MM.1S (cell line): ENCODE measurements around the gene PARD3.

ENCODE experiments used
- DNase-seq: peaks from one replicate; pipeline ENCODE4 v3.0.0-alpha.2; 2015
- H2AFZ ChIP-seq: fragments of 300-600 bp; sonication (generic); 2 replicates; pipeline ENCODE4 v1.6.0; 2016; ENCODE audit warnings: antibody characterized with exemption, low read length
- H3F3A ChIP-seq: fragments of 300-600 bp; sonication (generic); 2 replicates; pipeline ENCODE4 v1.6.1; 2016; ENCODE audit warnings: mild to moderate bottlenecking, antibody characterized with exemption, low read length, moderate library complexity, mixed read lengths; ENCODE audit not compliant: insufficient read depth
- H3K27ac ChIP-seq: fragments of 300-600 bp; sonication (generic); 2 replicates; pipeline ENCODE4 v1.5.1; 2016; ENCODE audit warnings: mild to moderate bottlenecking, low read length
- H3K27me3 ChIP-seq: fragments of 300-600 bp; sonication (generic); replicated peaks from 2 replicates; pipeline ENCODE4 v1.6.0; 2016; ENCODE audit warnings: low read length; ENCODE audit not compliant: insufficient read depth
- H3K36me3 ChIP-seq: fragments of 300-600 bp; sonication (generic); replicated peaks from 2 replicates; pipeline ENCODE4 v1.6.1; 2016; ENCODE audit warnings: mild to moderate bottlenecking, low read length, mixed read lengths; ENCODE audit not compliant: insufficient read depth
- H3K4me1 ChIP-seq: fragments of 300-600 bp; sonication (generic); 2 replicates; pipeline ENCODE4 v1.6.1; 2016; ENCODE audit warnings: low read length, mixed read lengths
- H3K4me2 ChIP-seq: fragments of 300-600 bp; sonication (generic); 2 replicates; pipeline ENCODE4 v1.6.0; 2016; ENCODE audit warnings: low read depth, low read length
- H3K4me3 ChIP-seq: fragments of 300-600 bp; sonication (generic); 2 replicates; pipeline ENCODE4 v1.5.1; 2016; ENCODE audit warnings: low read length, mixed read lengths
- H3K79me2 ChIP-seq: fragments of 300-600 bp; sonication (generic); 2 replicates; pipeline ENCODE4 v1.6.1; 2016; ENCODE audit warnings: mixed run types, low read length, mixed read lengths
- H3K9ac ChIP-seq: fragments of 300-600 bp; sonication (generic); 2 replicates; pipeline ENCODE4 v1.6.1; 2016; ENCODE audit warnings: low read length, mixed read lengths
- H3K9me2 ChIP-seq: fragments of 300-600 bp; sonication (generic); replicated peaks from 2 replicates; pipeline ENCODE4 v1.6.1; 2016; ENCODE audit warnings: mild to moderate bottlenecking, low read length, mixed read lengths; ENCODE audit not compliant: insufficient read depth
- H3K9me3 ChIP-seq: fragments of 300-600 bp; sonication (generic); replicated peaks from 2 replicates; pipeline ENCODE4 v1.6.1; 2016; ENCODE audit warnings: mild to moderate bottlenecking, low read length, mixed read lengths; ENCODE audit not compliant: insufficient read depth
- H4K20me1 ChIP-seq: fragments of 300-600 bp; sonication (generic); 2 replicates; pipeline ENCODE4 v1.6.1; 2016; ENCODE audit warnings: mild to moderate bottlenecking, low read length, moderate library complexity, mixed read lengths; ENCODE audit not compliant: insufficient read depth
- EZH2 ChIP-seq: fragments of 300-600 bp; sonication (generic); optimal IDR thresholded peaks from 2 replicates; pipeline ENCODE3; 2017; ENCODE audit warnings: low read depth, mild to moderate bottlenecking, antibody characterized with exemption, low read length, mixed read lengths
- EZH2phosphoT487 ChIP-seq: fragments of 300-600 bp; sonication (generic); IDR thresholded peaks from 2 replicates; pipeline ENCODE4 v1.6.1; 2018; ENCODE audit warnings: antibody characterized with exemption, low read length
- TF ChIP-seq, protein P1 (sequence below): fragments of 300-600 bp; sonication (generic); IDR thresholded peaks from 2 replicates; pipeline ENCODE4 v1.5.1; 2016; ENCODE audit warnings: antibody characterized with exemption, low read length, mixed read lengths

PARD3 gene

DNA sequence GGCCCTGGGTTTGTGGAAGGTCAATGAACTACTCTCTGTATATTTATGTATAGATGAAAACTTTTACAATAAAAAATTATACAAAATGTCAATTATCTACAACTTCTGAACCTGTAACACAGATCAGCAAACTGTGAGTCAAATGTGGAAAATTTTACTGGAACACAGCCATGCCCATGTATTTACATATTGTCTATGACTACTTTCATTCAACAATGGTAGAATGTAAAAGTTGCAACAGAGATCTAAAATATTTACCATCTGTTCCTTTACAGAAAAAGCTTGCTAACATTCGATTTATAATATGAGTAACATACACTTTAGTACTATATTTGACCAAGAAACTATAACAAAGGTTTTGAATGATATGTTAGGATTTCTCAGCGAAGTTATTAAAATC lies 481.6 kb downstream of the PARD3 start:
- Histone ChIP-seq H3K27ac (no peak overlapping the region), H3K4me1 (no peaks in the 10 kb centered on the region)
- no peak for DNase-seq

DNA sequence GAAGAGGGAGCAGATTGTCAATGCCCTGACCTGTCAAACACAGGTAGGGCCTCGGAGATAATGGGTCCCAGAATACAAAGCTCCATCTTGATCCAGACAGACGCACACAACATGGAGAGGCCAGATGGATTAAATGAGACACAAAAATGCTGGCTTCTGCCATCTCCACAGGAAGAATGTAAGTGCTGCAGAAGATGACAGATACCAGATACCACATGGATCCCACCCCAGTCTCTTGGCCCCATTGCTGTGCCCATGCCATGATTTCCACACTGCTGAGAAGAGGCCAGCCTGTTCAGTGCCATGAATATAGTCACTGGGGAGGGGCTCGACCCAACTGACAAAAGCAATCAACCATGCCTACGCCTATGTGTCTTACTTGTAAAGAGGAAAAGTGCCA lies 487.9 kb downstream of the PARD3 start:
- no peaks in the 10 kb centered on the region for H3K9me2 ChIP-seq
- H2AFZ ChIP-seq, result no peak overlapping the region
- no peaks in the 10 kb centered on the region; the same call in 1 of the 2 replicates for H3K36me3 ChIP-seq
- H3K27ac ChIP-seq, result no peak overlapping the region
- H3K4me3 ChIP-seq, result no peak overlapping the region
- peaks cover 6% of the 10 kb centered on the region; the same call in 1 of the 2 replicates for H3K4me1 ChIP-seq
- H4K20me1 ChIP-seq, result no peaks in the 10 kb centered on the region
- DNase-seq, result no peak
- H3K79me2 ChIP-seq, result no peaks in the 10 kb centered on the region
- no peak overlapping the region for H3K9ac ChIP-seq
- TF ChIP-seq, protein P1, sequence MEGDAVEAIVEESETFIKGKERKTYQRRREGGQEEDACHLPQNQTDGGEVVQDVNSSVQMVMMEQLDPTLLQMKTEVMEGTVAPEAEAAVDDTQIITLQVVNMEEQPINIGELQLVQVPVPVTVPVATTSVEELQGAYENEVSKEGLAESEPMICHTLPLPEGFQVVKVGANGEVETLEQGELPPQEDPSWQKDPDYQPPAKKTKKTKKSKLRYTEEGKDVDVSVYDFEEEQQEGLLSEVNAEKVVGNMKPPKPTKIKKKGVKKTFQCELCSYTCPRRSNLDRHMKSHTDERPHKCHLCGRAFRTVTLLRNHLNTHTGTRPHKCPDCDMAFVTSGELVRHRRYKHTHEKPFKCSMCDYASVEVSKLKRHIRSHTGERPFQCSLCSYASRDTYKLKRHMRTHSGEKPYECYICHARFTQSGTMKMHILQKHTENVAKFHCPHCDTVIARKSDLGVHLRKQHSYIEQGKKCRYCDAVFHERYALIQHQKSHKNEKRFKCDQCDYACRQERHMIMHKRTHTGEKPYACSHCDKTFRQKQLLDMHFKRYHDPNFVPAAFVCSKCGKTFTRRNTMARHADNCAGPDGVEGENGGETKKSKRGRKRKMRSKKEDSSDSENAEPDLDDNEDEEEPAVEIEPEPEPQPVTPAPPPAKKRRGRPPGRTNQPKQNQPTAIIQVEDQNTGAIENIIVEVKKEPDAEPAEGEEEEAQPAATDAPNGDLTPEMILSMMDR, result no peak
- TF ChIP-seq EZH2phosphoT487 (no peak), EZH2 (no peak)
- no peaks in the 10 kb centered on the region for H3K9me3 ChIP-seq
- no peak overlapping the region for H3K4me2 ChIP-seq
- no peaks in the 10 kb centered on the region for H3F3A ChIP-seq
- no peaks in the 10 kb centered on the region for H3K27me3 ChIP-seq

More for the DNA sequence above, 481.6 kb downstream of the PARD3 start:
- no peak overlapping the region for H2AFZ ChIP-seq
- no peak for TF ChIP-seq EZH2phosphoT487
- no peak for TF ChIP-seq EZH2
- TF ChIP-seq, protein P1, result no peak
- H3K9ac ChIP-seq, result no peak overlapping the region
- H3K4me3 ChIP-seq, result no peak overlapping the region
- no peak overlapping the region for H3K4me2 ChIP-seq
- H3K9me3 ChIP-seq, result no peaks in the 10 kb centered on the region
- H3K9me2 ChIP-seq, result no peaks in the 10 kb centered on the region
- H3K27me3 ChIP-seq, result no peaks in the 10 kb centered on the region
- H3K36me3 ChIP-seq, result no peaks in the 10 kb centered on the region; the same call in 1 of the 2 replicates
- no peaks in the 10 kb centered on the region for H4K20me1 ChIP-seq
- no peaks in the 10 kb centered on the region for H3F3A ChIP-seq
- H3K79me2 ChIP-seq, result no peaks in the 10 kb centered on the region

DNA sequence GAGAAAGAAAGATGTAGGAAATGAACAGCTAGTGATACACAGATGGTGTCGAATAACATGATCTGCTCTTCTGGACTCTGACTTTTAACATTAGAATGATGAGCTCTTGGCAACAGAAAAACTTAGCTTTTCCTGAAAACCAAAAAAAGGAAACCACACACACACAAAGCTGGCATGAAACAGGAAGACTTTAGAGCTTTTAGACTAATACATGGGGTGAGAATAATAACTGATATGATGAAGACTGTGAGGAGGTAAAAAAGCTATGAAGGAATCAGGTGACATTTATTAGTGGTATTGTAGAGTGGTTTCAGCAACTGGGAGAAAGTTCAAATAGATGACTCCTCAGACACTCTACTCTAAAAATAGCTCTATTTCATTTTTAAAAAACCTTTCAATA lies 491.9 kb downstream of the PARD3 start:
- H3K4me1 ChIP-seq, result peaks cover 6% of the 10 kb centered on the region; the same call in 1 of the 2 replicates
- H3K79me2 ChIP-seq, result no peaks in the 10 kb centered on the region
- TF ChIP-seq, protein P1, result no peak
- TF ChIP-seq EZH2phosphoT487 (no peak), EZH2 (no peak)
- H3K4me2 ChIP-seq, result no peak overlapping the region
- H3K9ac ChIP-seq, result no peak overlapping the region
- no peaks in the 10 kb centered on the region for H3F3A ChIP-seq
- H3K4me3 ChIP-seq, result no peak overlapping the region
- H3K27ac ChIP-seq, result no peak overlapping the region
- H4K20me1 ChIP-seq, result no peaks in the 10 kb centered on the region
- H3K9me2 ChIP-seq, result no peaks in the 10 kb centered on the region
- no peaks in the 10 kb centered on the region for H3K36me3 ChIP-seq
- H3K27me3 ChIP-seq, result no peaks in the 10 kb centered on the region
- H3K9me3 ChIP-seq, result no peaks in the 10 kb centered on the region
- H2AFZ ChIP-seq, result no peak overlapping the region
- no peak for DNase-seq
